H9 (cell line): ENCODE measurements around the gene GBE1. TPM values are rescaled to one million over a fixed set of nuclear protein-coding genes. Genes with fewer than 3 reads are reported as not detected.

Experiments
- DNase-seq: peaks from one replicate; pipeline ENCODE4 v3.0.0-alpha.2; 2017
- H2AFZ ChIP-seq: one replicate; pipeline ENCODE4 v1.6.1; 2013; ENCODE audit warnings: mild to moderate bottlenecking, low read length, control low read depth, moderate library complexity
- H2AK5ac ChIP-seq: 2 replicates; pipeline ENCODE4 v1.6.1; 2013; ENCODE audit warnings: low read length, control low read depth, mixed read lengths; ENCODE audit not compliant: insufficient read length
- H2BK120ac ChIP-seq: one replicate; pipeline ENCODE4 v1.6.1; 2013; ENCODE audit warnings: low read depth, mild to moderate bottlenecking, low read length, control low read depth, inconsistent platforms; ENCODE audit not compliant: poor library complexity, severe bottlenecking
- H2BK12ac ChIP-seq: 2 replicates; pipeline ENCODE4 v1.6.1; 2013; ENCODE audit warnings: low read length, control low read depth, mixed read lengths, low read depth; ENCODE audit not compliant: insufficient read length
- H2BK15ac ChIP-seq: 2 replicates; pipeline ENCODE4 v1.6.1; 2013; ENCODE audit warnings: low read depth, low read length, control low read depth
- H2BK20ac ChIP-seq: one replicate; pipeline ENCODE4 v1.6.1; 2013; ENCODE audit warnings: low read depth, mild to moderate bottlenecking, low read length, control low read depth, inconsistent platforms; ENCODE audit not compliant: poor library complexity, severe bottlenecking
- H2BK5ac ChIP-seq: 2 replicates; pipeline ENCODE4 v1.6.1; 2013; ENCODE audit warnings: low read length, control low read depth, mixed read lengths; ENCODE audit not compliant: insufficient read length
- H3K14ac ChIP-seq: 2 replicates; pipeline ENCODE4 v1.6.1; 2013; ENCODE audit warnings: low read length, control low read depth; ENCODE audit not compliant: insufficient read depth
- H3K18ac ChIP-seq: 2 replicates; pipeline ENCODE4 v1.6.1; 2013; ENCODE audit warnings: low read depth, mild to moderate bottlenecking, mixed read lengths, low read length, control low read depth; ENCODE audit not compliant: insufficient read length
- H3K23ac ChIP-seq: 2 replicates; pipeline ENCODE4 v1.6.1; 2013; ENCODE audit warnings: low read length, control low read depth, mixed read lengths, low read depth; ENCODE audit not compliant: insufficient read length
- H3K23me2 ChIP-seq: 2 replicates; pipeline ENCODE4 v1.6.1; 2013; ENCODE audit warnings: low read depth, mild to moderate bottlenecking, mixed read lengths, low read length, control low read depth; ENCODE audit not compliant: insufficient read length, poor library complexity, severe bottlenecking
- H3K27ac ChIP-seq: 2 replicates; pipeline ENCODE4 v1.5.1; 2013; ENCODE audit warnings: low read length, control low read depth, mixed read lengths, low read depth; ENCODE audit not compliant: insufficient read length
- H3K27me3 ChIP-seq: 2 replicates; pipeline ENCODE4 v1.6.1; 2013; ENCODE audit warnings: low read length, control low read depth, inconsistent platforms; ENCODE audit not compliant: insufficient read depth
- H3K4ac ChIP-seq: 2 replicates; pipeline ENCODE4 v1.6.1; 2013; ENCODE audit warnings: low read depth, mild to moderate bottlenecking, control low read depth, inconsistent platforms, low read length, moderate library complexity
- H3K4me1 ChIP-seq: 2 replicates; pipeline ENCODE4 v1.6.1; 2013; ENCODE audit warnings: low read length, control low read depth, inconsistent platforms; ENCODE audit not compliant: insufficient read depth
- H3K4me2 ChIP-seq: 2 replicates; pipeline ENCODE4 v1.6.1; 2013; ENCODE audit warnings: low read length, control low read depth, mixed read lengths; ENCODE audit not compliant: insufficient read length, insufficient read depth
- H3K56ac ChIP-seq: 2 replicates; pipeline ENCODE4 v1.6.1; 2013; ENCODE audit warnings: low read depth, mild to moderate bottlenecking, mixed read lengths, low read length, control low read depth; ENCODE audit not compliant: insufficient read length
- H3K79me1 ChIP-seq: 2 replicates; pipeline ENCODE4 v1.6.1; 2013; ENCODE audit warnings: low read depth, mild to moderate bottlenecking, moderate library complexity, low read length, control low read depth, inconsistent platforms; ENCODE audit not compliant: insufficient read depth, poor library complexity, severe bottlenecking
- H3K79me2 ChIP-seq: 2 replicates; pipeline ENCODE4 v1.6.1; 2013; ENCODE audit warnings: low read length, control low read depth, inconsistent platforms; ENCODE audit not compliant: insufficient read depth
- H3K9ac ChIP-seq: 2 replicates; pipeline ENCODE4 v1.6.1; 2013; ENCODE audit warnings: low read length, control low read depth, mixed read lengths; ENCODE audit not compliant: insufficient read length; ENCODE audit errors: extremely low read depth
- H3K9me3 ChIP-seq: one replicate; pipeline ENCODE4 v1.6.1; 2013; ENCODE audit warnings: low read depth, low read length, inconsistent platforms; ENCODE audit not compliant: control insufficient read depth
- H3T11ph ChIP-seq: one replicate; pipeline ENCODE4 v1.6.1; 2013; ENCODE audit warnings: mild to moderate bottlenecking, low read length, control low read depth, inconsistent platforms
- H4K20me1 ChIP-seq: one replicate; pipeline ENCODE4 v1.6.1; 2013; ENCODE audit not compliant: control insufficient read depth, insufficient read length, insufficient read depth
- H4K5ac ChIP-seq: 2 replicates; pipeline ENCODE4 v1.6.1; 2013; ENCODE audit warnings: low read depth, mild to moderate bottlenecking, mixed read lengths, low read length, control low read depth; ENCODE audit not compliant: insufficient read length
- H4K8ac ChIP-seq: replicated peaks from 2 replicates; pipeline ENCODE4 v1.6.1; 2013; ENCODE audit warnings: low read length, control low read depth, mixed read lengths, low read depth; ENCODE audit not compliant: insufficient read length
- H4K91ac ChIP-seq: 2 replicates; pipeline ENCODE4 v1.6.1; 2013; ENCODE audit warnings: low read depth, mild to moderate bottlenecking, moderate library complexity, mixed read lengths, low read length, control low read depth; ENCODE audit not compliant: insufficient read length
- H3K27ac Mint-ChIP-seq, 3 experiments: 2 replicates in 2 of 3; 3 replicates in 1 of 3; pipeline ENCODE4 v1.8.0; 2020 to 2021; ENCODE audit warnings: mixed read lengths in 3 of 3, mild to moderate bottlenecking in 1 of 3, moderate library complexity in 1 of 3
- H3K27me3 Mint-ChIP-seq: 2 replicates; pipeline ENCODE4 v1.8.0; 2021; ENCODE audit warnings: low read depth, mild to moderate bottlenecking, moderate library complexity, mixed read lengths
- H3K36me3 Mint-ChIP-seq, 3 experiments: 2 replicates in 2 of 3; 3 replicates in 1 of 3; pipeline ENCODE4 v1.8.0; 2020 to 2021; ENCODE audit warnings: low read depth in 3 of 3, mixed read lengths in 3 of 3; ENCODE audit not compliant: insufficient read depth in 1 of 3
- H3K4me1 Mint-ChIP-seq, 2 experiments: 2 replicates each; pipeline ENCODE4 v1.8.0; 2020; ENCODE audit warnings: mixed read lengths in 2 of 2
- H3K4me3 Mint-ChIP-seq, 2 experiments: 2 replicates in 1 of 2; 3 replicates in 1 of 2; pipeline ENCODE4 v1.8.0; 2020 to 2021; ENCODE audit warnings: mild to moderate bottlenecking in 2 of 2, mixed read lengths in 2 of 2, moderate library complexity in 1 of 2
- H3K9me3 Mint-ChIP-seq, 2 experiments: 2 replicates in 1 of 2; 3 replicates in 1 of 2; pipeline ENCODE4 v1.8.0; 2020; ENCODE audit warnings: mild to moderate bottlenecking in 2 of 2, mixed read lengths in 2 of 2, moderate library complexity in 1 of 2
- total RNA-seq: library from RNA; stranded (reverse); gene quantifications from 2 replicates; pipeline ENCODE4 v1.2.1, GENCODE V29; 2021
- TF ChIP-seq, protein P1 (sequence below): fragments of 200-600 bp; sonication (generic); conservative IDR thresholded peaks from 3 replicates; pipeline ENCODE4 v1.8.0; 2021; ENCODE audit warnings: antibody characterized with exemption, mild to moderate bottlenecking

Gene GBE1
- total RNA-seq, 1 experiment from 2014 or later: 13.8 TPM

DNA sequence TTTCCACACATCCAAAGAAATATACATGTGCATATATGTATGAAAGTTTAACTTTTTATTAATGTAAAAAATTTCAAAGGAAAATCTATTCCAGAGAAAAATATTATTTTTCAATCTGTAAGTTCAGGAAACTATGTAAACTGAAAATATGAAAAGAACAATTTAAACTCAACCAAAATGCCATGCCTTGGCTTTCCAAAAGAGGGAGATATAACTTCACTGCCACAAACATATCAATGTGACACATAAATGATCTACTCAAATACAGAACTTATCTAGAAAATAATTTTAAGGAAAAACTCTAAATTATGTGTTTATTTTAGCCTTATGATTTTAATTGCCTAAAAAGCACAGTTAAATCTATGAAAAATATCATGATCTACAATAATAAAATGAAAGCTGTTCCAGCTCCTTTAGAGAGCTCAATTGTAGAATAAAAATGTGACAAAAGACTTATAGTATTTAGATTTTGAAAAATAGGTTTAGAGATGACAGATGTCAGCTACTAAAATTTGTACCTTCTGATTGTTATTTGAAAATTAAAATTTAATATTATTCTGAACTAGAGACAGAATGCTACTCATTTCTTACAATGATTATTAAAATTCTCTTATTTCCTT, 94.8 kb downstream of the GBE1 start:
- Histone ChIP-seq H4K20me1 (no peaks in the 10 kb centered on the region), H3K14ac (no peak overlapping the region), H2BK5ac (no peak overlapping the region), H2AK5ac (no peak overlapping the region), H3K27ac (no peak overlapping the region), H3K79me1 (no peaks in the 10 kb centered on the region), H3K27me3 (no peaks in the 10 kb centered on the region), H4K5ac (no peak overlapping the region), H2BK15ac (no peak overlapping the region), H3T11ph (no peak overlapping the region), H3K4me2 (no peak overlapping the region), H4K91ac (no peak overlapping the region), H2AFZ (no peak overlapping the region), H3K23me2 (no peaks in the 10 kb centered on the region), H3K79me2 (no peaks in the 10 kb centered on the region), H3K4ac (no peak overlapping the region), H3K9ac (no peak overlapping the region), H4K8ac (no peak overlapping the region), H2BK12ac (no peak overlapping the region), H3K18ac (no peak overlapping the region), H3K4me1 (no peaks in the 10 kb centered on the region), H3K9me3 (no peaks in the 10 kb centered on the region), H2BK120ac (no peak overlapping the region), H3K56ac (no peak overlapping the region), H2BK20ac (no peak overlapping the region), H3K23ac (no peak overlapping the region)
- Mint-ChIP-seq H3K4me3 (no peak overlapping the region), H3K27me3 (no peaks in the 10 kb centered on the region), H3K9me3 (no peaks in the 10 kb centered on the region), H3K4me1 (no peaks in the 10 kb centered on the region), H3K27ac (no peak overlapping the region), H3K36me3 (peaks cover 0 to 2% (median 0%) of the 10 kb centered on the region in 3 experiments; a peak in 2 of 7 replicates)
- no peak for DNase-seq
- TF ChIP-seq, protein P1, sequence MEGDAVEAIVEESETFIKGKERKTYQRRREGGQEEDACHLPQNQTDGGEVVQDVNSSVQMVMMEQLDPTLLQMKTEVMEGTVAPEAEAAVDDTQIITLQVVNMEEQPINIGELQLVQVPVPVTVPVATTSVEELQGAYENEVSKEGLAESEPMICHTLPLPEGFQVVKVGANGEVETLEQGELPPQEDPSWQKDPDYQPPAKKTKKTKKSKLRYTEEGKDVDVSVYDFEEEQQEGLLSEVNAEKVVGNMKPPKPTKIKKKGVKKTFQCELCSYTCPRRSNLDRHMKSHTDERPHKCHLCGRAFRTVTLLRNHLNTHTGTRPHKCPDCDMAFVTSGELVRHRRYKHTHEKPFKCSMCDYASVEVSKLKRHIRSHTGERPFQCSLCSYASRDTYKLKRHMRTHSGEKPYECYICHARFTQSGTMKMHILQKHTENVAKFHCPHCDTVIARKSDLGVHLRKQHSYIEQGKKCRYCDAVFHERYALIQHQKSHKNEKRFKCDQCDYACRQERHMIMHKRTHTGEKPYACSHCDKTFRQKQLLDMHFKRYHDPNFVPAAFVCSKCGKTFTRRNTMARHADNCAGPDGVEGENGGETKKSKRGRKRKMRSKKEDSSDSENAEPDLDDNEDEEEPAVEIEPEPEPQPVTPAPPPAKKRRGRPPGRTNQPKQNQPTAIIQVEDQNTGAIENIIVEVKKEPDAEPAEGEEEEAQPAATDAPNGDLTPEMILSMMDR: peak; percentile 72
